ENCODE results near the gene RUFY1.
"Not testable (repeated sequence)": the region's sequence is repeated elsewhere in the genome, so short reads cannot be mapped to it uniquely, and the experiment has no call there.

GRCh38 chr5:179543275-179543674 is 7.1 kb upstream of the RUFY1 start:
- TF ChIP-seq USF2 (CRISPR knock-in tag; IDR thresholded peaks at IDR 0.05); SMAD3 (CRISPR knock-in tag; conservative IDR thresholded peaks at IDR 0.05); ELK1 (CRISPR knock-in tag; IDR thresholded peaks at IDR 0.05); TBP (optimal IDR thresholded peaks at IDR 0.05; ENCODE audit: low read depth, low read length): not testable (repeated sequence)
